GM19099 (cell line): ENCODE data around the gene KIF26B.

Source experiments
- POLR2A ChIP-seq: IDR thresholded peaks from 3 replicates; pipeline ENCODE4 v1.6.1; 2011; ENCODE audit warnings: low read depth; ENCODE audit not compliant: insufficient read length; ENCODE audit errors: extremely low read depth

The KIF26B gene

GRCh38 chr1:245378745-245379144 lies 224.0 kb downstream of the KIF26B start:
- no peak for TF ChIP-seq POLR2A

- TF ChIP-seq POLR2A = no peak
These were observed 226.2 kb downstream of the KIF26B start for GRCh38 chr1:245380790-245381535.

GRCh38 chr1:245382981-245383380 lies 228.2 kb downstream of the KIF26B start:
- no peak for TF ChIP-seq POLR2A

- TF ChIP-seq POLR2A = no peak
These were observed 228.9 kb downstream of the KIF26B start for GRCh38 chr1:245383396-245384330.

- no peak for TF ChIP-seq POLR2A
These were observed 231.6 kb downstream of the KIF26B start for GRCh38 chr1:245386297-245386971.

- no peak for TF ChIP-seq POLR2A
These were observed 233.9 kb downstream of the KIF26B start for GRCh38 chr1:245388687-245389086.

- no peak for TF ChIP-seq POLR2A
These were observed 235.1 kb downstream of the KIF26B start for GRCh38 chr1:245389873-245390272.

- TF ChIP-seq POLR2A = no peak
These were observed 236.2 kb downstream of the KIF26B start for GRCh38 chr1:245390975-245391374.

GRCh38 chr1:245393694-245394093 lies 238.9 kb downstream of the KIF26B start:
- no peak for TF ChIP-seq POLR2A

GRCh38 chr1:245395680-245396079 lies 240.9 kb downstream of the KIF26B start:
- TF ChIP-seq POLR2A = no peak

GRCh38 chr1:245396615-245397014 lies 241.8 kb downstream of the KIF26B start:
- TF ChIP-seq POLR2A = no peak

GRCh38 chr1:245397771-245398170 lies 243.0 kb downstream of the KIF26B start:
- TF ChIP-seq POLR2A = no peak

- no peak for TF ChIP-seq POLR2A
These were observed 243.4 kb downstream of the KIF26B start for GRCh38 chr1:245398180-245398579.

GRCh38 chr1:245401881-245402587 lies 247.2 kb downstream of the KIF26B start:
- no peak for TF ChIP-seq POLR2A

- no peak for TF ChIP-seq POLR2A
These were observed 249.7 kb downstream of the KIF26B start for GRCh38 chr1:245404527-245404926.
